HG02763 (cell line): Measurements from ENCODE around the gene GSN.

ENCODE experiments used
- ATAC-seq: cut with Tn5 transposase; IDR thresholded peaks from one replicate; pipeline ENCODE4 v1.9.1; 2021; ENCODE audit warnings: mild to moderate bottlenecking, moderate library complexity; ENCODE audit not compliant: unreplicated experiment

Gene GSN

DNA sequence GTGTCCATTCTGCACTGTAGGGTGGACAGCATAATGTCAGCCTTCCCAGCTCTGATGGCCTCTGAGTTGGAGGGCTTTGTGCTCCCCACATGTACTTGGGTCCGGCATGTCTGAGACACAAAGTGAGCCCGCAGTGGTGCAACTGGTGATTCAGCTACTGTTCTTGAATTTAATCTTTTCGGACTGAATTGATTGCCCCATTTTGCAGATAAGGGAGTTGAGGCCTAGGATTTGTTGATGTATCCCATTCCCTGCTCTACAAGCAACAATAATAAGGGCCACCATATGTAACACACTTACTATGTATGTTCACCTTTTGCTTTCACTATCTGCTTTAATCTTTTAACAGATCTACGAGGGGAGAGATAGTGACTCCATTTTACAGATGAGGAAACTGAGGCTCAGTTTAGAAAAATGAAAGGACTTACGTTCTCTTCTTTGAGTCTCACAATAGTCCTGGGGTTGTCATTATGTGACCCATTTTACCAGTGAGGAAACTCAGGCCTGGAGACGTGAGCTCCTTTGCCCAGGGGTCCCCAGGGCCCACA is 4.5 kb downstream of the GSN start:
- no peak for ATAC-seq

DNA sequence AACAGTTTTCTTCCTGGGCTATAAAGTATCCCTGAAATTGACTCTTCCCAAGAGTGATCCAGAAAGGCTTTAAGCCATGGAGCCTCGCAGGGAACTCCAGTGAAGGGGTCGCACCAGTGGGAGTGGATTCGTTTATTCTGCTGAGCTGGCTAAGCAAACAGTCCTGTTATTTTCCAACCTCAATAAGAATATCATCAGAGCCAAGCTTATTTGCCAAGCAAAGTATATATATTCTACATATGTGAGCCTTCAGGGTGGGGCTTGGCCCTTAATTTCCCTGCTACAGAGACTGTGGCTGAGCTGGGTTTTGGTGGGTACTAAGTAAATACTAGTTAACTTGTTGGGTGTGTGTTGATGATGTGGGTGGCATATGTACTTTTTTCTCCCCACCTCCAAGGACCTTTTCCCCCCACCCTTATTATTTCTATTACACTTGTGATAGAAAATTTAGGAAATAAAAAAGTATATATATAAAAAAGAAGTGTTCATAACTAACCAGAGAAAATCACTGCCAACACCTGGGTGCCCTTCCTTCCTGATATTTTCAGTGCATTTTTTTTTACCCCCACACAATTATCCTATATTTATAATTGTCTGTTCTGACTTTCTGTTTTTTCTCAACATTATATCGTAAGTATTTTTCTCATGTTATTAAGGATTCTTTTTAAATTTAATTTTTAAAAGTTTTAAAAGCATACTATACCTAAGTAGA is 5.3 kb downstream of the GSN start:
- ATAC-seq: no peak

DNA sequence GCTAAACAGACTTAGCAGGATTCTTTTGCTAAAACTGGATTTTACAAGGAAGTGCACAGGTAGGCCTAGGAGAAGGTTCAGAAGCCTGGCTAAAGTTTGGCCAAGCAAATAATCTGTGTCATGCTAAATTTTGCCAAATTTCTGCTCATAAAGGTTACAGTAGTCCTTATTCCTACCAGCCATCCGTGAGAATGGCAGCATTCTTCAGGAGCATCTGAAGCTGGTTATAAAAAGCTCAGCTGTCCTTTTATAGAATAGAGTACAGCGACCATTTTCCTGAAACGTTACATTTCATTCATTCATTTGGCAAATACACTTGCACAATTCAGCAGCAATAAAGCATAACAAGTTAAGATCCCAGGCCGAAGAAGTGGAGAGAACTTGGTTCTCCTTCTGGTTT is 6.9 kb downstream of the GSN start:
- ATAC-seq: no peak

DNA sequence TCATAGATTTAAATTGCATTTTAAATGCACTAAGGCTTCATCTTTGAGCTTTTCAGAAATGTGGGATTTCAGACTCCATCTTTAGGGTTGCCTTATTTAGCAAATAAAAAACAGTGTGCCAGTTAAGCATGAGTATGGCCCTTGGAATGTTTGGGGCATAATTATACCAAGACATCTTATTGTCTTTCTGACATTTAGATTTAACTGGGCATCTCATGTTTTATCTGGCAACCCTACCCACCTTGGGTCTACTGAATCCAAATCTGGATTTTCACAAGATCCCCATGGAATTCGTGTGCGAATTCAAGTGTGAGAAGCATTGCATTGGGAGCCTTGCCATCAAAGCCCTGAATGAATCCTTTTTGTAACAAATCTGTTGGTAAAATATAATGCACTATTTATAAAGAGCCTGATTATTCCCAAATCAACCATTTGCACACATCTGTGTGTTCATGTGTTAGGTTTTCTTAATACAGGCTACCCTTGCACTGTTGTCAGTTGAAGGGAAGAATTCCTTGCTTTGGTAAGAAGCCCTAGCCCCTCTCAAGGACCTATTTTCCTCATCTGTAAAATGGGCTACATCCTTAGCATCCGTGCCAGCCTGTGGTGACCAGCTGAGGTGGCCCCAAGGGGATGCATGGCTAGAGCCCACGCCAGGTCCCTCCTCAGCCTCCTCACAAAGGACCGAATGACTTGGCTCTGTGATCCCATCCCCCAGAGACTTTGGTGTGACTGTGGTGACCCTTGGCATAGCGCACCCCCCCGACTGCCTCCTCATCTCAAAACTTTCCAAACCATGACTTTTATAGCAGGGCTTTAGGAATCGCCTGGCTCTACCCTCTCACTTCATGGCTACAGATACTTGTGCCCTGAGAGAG is 8.1 kb downstream of the GSN start:
- no peak for ATAC-seq

- ATAC-seq: no peak
These were observed 9.1 kb downstream of the GSN start for GRCh38 chr9:121277026-121277425.

- no peak for ATAC-seq
These were observed 9.7 kb downstream of the GSN start for GRCh38 chr9:121277518-121278295.

DNA sequence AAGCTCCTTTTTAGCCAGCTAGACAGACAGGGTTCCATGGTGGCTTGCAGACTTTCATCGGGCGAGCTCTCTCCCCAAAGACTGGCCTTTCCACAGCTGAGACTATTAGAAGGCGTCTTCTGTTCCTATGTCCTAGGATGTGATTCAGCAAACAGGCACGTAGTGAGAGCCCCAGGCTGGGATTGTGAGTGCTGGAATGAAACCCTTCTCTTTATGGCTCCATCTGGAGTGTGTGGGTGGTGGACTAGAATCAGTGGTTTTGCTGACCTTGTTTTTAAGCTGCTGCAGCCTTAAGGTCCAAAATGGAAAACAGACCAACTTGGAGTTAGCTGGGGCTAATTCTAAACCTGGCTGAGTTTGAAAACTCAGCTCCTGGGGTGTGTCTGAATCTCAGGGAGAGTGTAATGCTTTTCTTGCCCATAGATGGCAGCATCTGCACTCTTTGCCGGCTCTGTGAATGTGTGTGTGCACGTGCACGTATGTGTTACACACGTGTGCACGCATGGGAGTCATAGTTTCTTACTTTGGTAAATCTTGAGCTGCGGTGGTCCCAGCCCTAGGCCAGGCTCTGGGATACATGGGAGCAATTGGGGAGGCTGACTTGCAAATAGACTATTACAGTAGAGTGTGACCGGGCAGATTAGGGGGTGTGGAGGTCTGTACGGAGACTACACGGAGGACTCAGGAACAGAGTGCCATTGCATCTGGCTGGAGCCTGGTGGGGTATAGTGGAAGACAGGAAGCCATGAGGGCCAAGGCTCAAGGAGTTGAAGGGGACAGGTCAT is 10.7 kb downstream of the GSN start:
- no peak for ATAC-seq

- ATAC-seq: no peak
These were observed 11.9 kb downstream of the GSN start for GRCh38 chr9:121279776-121280388.

DNA sequence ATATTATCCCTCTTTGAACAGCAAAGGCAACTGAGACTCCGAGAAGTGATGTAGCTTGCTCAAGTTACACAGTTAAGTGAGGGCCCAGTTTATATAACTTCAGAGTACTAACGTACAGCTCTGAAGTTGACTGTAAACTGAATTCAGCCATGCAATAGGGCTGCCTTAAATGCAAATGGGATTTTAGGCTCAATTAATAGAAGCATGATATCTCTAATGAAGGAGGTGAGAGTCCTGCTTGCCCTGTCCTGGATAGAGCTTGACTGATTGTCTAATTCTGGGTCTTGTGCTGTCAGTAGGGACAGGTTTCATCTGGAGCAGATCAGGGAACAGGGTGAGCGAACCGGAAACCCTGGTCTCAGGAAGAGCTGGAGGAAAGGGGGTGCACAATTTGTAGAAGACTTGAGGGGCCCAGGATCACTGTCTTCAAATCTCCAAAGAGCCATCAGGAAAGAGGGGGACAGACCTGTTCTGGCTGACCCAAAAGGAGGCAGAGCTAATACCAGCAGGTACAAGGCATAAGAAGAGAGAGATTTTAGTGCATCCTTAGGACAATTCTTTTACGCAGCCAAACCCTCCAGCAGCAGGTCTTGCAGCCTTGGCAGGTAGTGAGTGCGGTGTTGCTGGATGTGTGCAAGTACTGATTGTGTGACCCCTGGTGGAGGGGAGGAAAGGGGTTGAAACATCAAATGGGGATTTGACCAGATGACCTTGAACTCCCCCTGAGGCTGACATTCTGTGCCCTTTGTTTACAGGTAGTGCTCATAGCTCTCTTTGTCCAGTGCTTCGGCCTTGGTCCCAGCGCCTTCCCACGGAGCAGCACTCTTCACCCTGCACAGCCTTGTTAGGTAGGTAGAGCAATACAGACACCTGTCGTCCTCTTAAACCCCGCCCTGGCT is 13.0 kb downstream of the GSN start:
- ATAC-seq: no peak

- ATAC-seq: no peak
These were observed 13.8 kb downstream of the GSN start for GRCh38 chr9:121281614-121282276.

- ATAC-seq: no peak
These were observed 14.5 kb downstream of the GSN start for GRCh38 chr9:121282277-121283079.

- ATAC-seq: no peak
These were observed 15.1 kb downstream of the GSN start for GRCh38 chr9:121283080-121283398.

DNA sequence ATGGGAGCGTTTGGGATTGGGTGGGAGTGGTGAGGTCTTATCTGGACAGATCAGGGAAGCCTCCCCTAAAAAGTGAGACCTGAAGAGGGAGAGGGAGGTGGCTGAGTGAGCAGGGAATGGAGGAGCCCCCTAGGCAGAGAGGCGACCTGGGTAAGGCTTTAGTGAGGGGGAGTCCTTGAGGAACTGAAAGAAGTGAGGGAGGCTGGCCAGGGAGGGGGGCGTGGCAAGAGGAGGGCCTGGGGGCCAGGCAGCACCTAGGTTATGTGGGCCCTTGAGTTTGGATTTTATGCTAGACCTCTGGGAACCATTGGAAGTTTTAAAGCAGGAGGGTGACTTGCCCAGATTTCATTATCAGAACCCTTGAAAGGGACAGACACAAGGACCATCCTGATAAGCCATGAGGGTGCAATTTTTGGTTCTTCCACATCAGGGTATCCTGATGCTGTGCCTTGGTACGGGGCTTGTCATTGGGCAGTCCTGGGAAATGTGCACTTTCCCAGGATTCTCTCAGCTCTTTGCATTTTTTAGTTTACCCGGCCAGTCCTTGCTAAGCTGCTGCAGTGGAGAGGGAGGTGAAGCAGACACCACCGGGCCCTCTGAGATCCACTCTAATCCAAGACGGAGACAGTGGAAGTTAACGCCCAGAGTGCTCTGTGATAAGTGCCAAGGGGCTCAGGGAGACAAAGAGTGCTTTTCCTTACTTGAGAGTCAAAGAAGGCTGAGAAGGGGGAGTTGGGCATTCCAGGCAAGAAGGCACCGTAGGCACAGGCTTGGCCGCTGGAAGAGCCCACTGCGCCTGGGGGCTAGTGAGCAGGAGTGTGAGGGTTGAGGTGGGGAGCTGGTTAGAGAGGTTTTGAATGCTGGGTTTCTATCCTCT is 16.1 kb downstream of the GSN start:
- ATAC-seq: no peak

- ATAC-seq: no peak
These were observed 16.9 kb downstream of the GSN start for GRCh38 chr9:121284733-121285451.

- ATAC-seq: no peak
These were observed 18.1 kb downstream of the GSN start for GRCh38 chr9:121285835-121286687.

- no peak for ATAC-seq
These were observed 18.7 kb downstream of the GSN start for GRCh38 chr9:121286688-121286972.
